ENCODE results near the gene HCAR3. TPM values are rescaled to one million over a fixed set of nuclear protein-coding genes. Genes with fewer than 3 reads are reported as not detected.

Gene HCAR3
- total and polyA plus RNA-seq, 2 of the 13 experiments (the other 11 are each of a cell fraction or from before 2014, with no cell fraction given), result 0.11 to 12.8 TPM

GRCh38 chr12:122691566-122691965, 25.0 kb downstream of the HCAR3 start (continued):
- TF ChIP-seq SNRNP70 (IDR thresholded peaks at IDR 0.05; ENCODE audit: low read depth, low read length) (no peak), JDP2 (CRISPR knock-in tag; IDR thresholded peaks at IDR 0.05; ENCODE audit: borderline replicate concordance) (no peak), EZH2 (conservative IDR thresholded peaks at IDR 0.05; ENCODE audit: low read depth, low read length) (no peak)

- POLR2A ChIA-PET, result interaction anchor here (1.8 kb wide), 1 partner anchor 9 kb away, joined by 4 read pairs; no protein-coding TSS in a partner anchor
- ATAC-seq (no peak), FAIRE-seq (no peak)
Observed at GRCh38 chr12:122688291-122688690, 28.3 kb downstream of the HCAR3 start.

More at GRCh38 chr12:122688291-122688690, 28.3 kb downstream of the HCAR3 start:
- H3K27ac ChIP-seq (ENCODE audit: extremely low read length, insufficient read depth, low read length), result no peak overlapping the region
- peaks cover 53% of the 10 kb centered on the region for H3K4me1 ChIP-seq (ENCODE audit: insufficient read depth, low read length)
- DNase-seq (ENCODE audit: low spot score), result no peak
- H3K4me3 ChIP-seq (replicated peaks in 1 of 3; ENCODE audit: insufficient read depth in 1 of 3, low read depth in 2 of 3, low read length in 3 of 3), result no peak overlapping the region
- intact Hi-C loops (cut with micrococcal nuclease; ENCODE audit: unreplicated experiment), result no loop called here
- no peaks in the 10 kb centered on the region for H3K79me2 ChIP-seq (ENCODE audit: insufficient read depth, low read length)
- no TSS peak for BruUV-seq (replicated peaks)
- TF ChIP-seq ZNF362 (CRISPR knock-in tag; IDR thresholded peaks at IDR 0.05; ENCODE audit: borderline replicate concordance) (no peak), ZBTB10 (CRISPR knock-in tag; IDR thresholded peaks at IDR 0.05; ENCODE audit: borderline replicate concordance) (no peak), YEATS2 (CRISPR knock-in tag; IDR thresholded peaks at IDR 0.05; ENCODE audit: borderline replicate concordance) (no peak), MLLT10 (CRISPR knock-in tag; IDR thresholded peaks at IDR 0.05) (no peak), PBX2 (CRISPR knock-in tag; IDR thresholded peaks at IDR 0.05) (no peak), DNMT3B (CRISPR knock-in tag; conservative IDR thresholded peaks at IDR 0.05) (no peak), LRRFIP1 (CRISPR knock-in tag; conservative IDR thresholded peaks at IDR 0.05) (no peak)
- no peak overlapping the region for H3K9ac ChIP-seq (ENCODE audit: insufficient read depth, low read depth, low read length)
- no peaks in the 10 kb centered on the region for H4K20me1 ChIP-seq (ENCODE audit: insufficient read depth, low read length)
- no peak overlapping the region for H3K4me2 ChIP-seq (ENCODE audit: low read depth, low read length)
- H3K36me3 ChIP-seq (replicated peaks in 1 of 2; ENCODE audit: control insufficient read depth in 1 of 2, insufficient read depth in 2 of 2, low read length in 2 of 2), result no peaks in the 10 kb centered on the region
- in situ Hi-C loops (cut with HindIII; ENCODE audit: extremely low pct_ligation_motif_present, low pct_unique_long_range_greater_than_20kb), result no loop called here
- CTCF ChIA-PET (ENCODE audit: low intra/inter-chr PET ratio, low total read pairs), result no interaction called here
- H3K9me3 ChIP-seq (ENCODE audit: low read length), result no peaks in the 10 kb centered on the region
- H3K27me3 ChIP-seq (ENCODE audit: control insufficient read depth in 1 of 2, insufficient read depth in 2 of 2, low read length in 2 of 2), result no peaks in the 10 kb centered on the region; a peak in 1 of 5 replicates
- WGBS (ENCODE audit: low lambda C conversion rate), result 37% methylated on average over 3 of the region's 3 CpGs
- no peak overlapping the region for H2AFZ ChIP-seq (ENCODE audit: low read length)
